Nephron progenitor cell (in vitro differentiated cells): ENCODE results near the gene CAMTA1.

Experiments used
- DNase-seq: peaks from one replicate; pipeline ENCODE4 v3.0.0; 2021
- H3K27ac Mint-ChIP-seq: 2 replicates; pipeline ENCODE4 v1.8.0; 2021; ENCODE audit warnings: mild to moderate bottlenecking, moderate library complexity, mixed read lengths
- H3K27me3 Mint-ChIP-seq: 2 replicates; pipeline ENCODE4 v1.8.0; 2021; ENCODE audit warnings: mild to moderate bottlenecking, low read depth, mixed read lengths; ENCODE audit not compliant: poor library complexity
- H3K36me3 Mint-ChIP-seq: 2 replicates; pipeline ENCODE4 v1.8.0; 2021; ENCODE audit warnings: low read depth, mixed read lengths
- H3K4me1 Mint-ChIP-seq: 2 replicates; pipeline ENCODE4 v1.8.0; 2021; ENCODE audit warnings: mixed read lengths
- H3K4me3 Mint-ChIP-seq: 2 replicates; pipeline ENCODE4 v1.8.0; 2021; ENCODE audit warnings: mild to moderate bottlenecking, moderate library complexity, mixed read lengths
- H3K9me3 Mint-ChIP-seq: 2 replicates; pipeline ENCODE4 v1.8.0; 2021; ENCODE audit warnings: mild to moderate bottlenecking, moderate library complexity, mixed read lengths
- TF ChIP-seq, protein P1 (sequence below): fragments of 200-600 bp; sonication (generic); IDR thresholded peaks from 2 replicates; pipeline ENCODE4 v1.5.0; 2021; ENCODE audit warnings: antibody characterized with exemption

CAMTA1 gene

GRCh38 chr1:7046891-7047290, 261.6 kb downstream of the CAMTA1 start:
- no peaks in the 10 kb centered on the region for H3K9me3 Mint-ChIP-seq
- no peak overlapping the region for H3K27ac Mint-ChIP-seq
- no peak for DNase-seq
- H3K4me1 Mint-ChIP-seq: peaks cover 27% of the 10 kb centered on the region
- TF ChIP-seq, protein P1, sequence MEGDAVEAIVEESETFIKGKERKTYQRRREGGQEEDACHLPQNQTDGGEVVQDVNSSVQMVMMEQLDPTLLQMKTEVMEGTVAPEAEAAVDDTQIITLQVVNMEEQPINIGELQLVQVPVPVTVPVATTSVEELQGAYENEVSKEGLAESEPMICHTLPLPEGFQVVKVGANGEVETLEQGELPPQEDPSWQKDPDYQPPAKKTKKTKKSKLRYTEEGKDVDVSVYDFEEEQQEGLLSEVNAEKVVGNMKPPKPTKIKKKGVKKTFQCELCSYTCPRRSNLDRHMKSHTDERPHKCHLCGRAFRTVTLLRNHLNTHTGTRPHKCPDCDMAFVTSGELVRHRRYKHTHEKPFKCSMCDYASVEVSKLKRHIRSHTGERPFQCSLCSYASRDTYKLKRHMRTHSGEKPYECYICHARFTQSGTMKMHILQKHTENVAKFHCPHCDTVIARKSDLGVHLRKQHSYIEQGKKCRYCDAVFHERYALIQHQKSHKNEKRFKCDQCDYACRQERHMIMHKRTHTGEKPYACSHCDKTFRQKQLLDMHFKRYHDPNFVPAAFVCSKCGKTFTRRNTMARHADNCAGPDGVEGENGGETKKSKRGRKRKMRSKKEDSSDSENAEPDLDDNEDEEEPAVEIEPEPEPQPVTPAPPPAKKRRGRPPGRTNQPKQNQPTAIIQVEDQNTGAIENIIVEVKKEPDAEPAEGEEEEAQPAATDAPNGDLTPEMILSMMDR: no peak
- no peaks in the 10 kb centered on the region for H3K36me3 Mint-ChIP-seq
- no peak overlapping the region for H3K4me3 Mint-ChIP-seq
- H3K27me3 Mint-ChIP-seq: peaks cover 26% of the 10 kb centered on the region

- no peak overlapping the region for H3K4me3 Mint-ChIP-seq
- H3K4me1 Mint-ChIP-seq: peaks cover 34% of the 10 kb centered on the region
- peaks cover 29% of the 10 kb centered on the region for H3K27me3 Mint-ChIP-seq
- DNase-seq: no peak
- no peak overlapping the region for H3K27ac Mint-ChIP-seq
- TF ChIP-seq, protein P1: no peak
- no peaks in the 10 kb centered on the region for H3K9me3 Mint-ChIP-seq
- H3K36me3 Mint-ChIP-seq: no peaks in the 10 kb centered on the region
Measured at GRCh38 chr1:7047866-7048265, 262.6 kb downstream of the CAMTA1 start.

DNA sequence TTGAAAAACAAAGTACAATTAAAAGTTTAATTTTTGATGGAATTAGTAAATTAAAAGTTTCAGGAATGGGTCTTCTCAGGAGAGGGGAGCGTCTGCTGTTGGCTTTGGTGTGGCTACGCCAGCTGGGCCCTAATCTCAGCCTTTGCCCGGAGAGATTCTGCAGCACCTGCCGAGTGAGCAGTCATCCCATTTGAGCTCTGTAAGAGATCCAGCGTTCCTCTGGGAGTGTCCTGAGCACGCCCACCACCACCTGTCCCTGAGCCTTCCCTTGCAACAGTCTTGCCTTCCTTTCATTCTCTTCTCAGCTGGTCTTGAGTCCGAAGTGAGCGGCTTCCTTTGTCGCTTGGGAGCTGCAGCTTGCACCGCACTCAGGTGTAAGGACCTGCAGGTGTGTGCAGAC, 263.1 kb downstream of the CAMTA1 start:
- Mint-ChIP-seq H3K4me3 (no peak overlapping the region), H3K27me3 (peaks cover 29% of the 10 kb centered on the region), H3K9me3 (no peaks in the 10 kb centered on the region), H3K36me3 (no peaks in the 10 kb centered on the region), H3K4me1 (peaks cover 38% of the 10 kb centered on the region), H3K27ac (no peak overlapping the region)
- TF ChIP-seq, protein P1: no peak
- DNase-seq: no peak

DNA sequence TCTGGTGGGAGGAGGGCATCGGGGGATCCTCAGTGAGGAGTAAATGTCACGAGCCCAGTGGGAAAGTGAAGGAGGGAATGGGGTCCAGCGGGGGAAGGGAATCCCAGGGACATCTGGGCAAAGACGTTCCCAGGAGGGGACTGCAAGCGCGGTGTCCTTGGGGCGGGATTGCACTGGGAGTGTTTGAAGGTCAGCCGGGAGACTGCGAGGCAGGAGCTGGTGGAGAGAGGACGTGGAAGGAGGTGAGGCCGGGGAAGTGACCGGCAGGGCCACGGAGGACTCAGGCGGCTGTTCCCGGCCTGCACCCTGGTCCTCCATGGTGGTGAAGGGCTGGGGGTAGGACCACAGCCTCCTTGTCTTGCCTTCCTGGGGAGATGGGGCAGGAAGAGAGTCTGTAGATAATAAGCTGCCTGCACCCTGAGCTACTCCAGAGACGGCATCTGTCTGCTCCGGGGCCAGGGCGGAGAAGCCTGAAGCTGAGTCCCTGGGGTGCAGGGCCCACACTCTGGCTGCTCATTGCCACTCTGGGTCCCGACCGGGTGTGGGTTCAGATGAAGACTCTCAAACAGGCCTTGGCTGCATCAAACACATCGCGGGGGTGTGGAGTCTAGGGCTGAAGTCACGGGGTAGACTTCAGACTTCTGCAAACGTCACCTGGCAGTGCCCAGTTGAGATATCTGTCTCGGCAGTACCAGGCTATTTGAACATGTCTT, 264.8 kb downstream of the CAMTA1 start:
- no peak for DNase-seq
- peaks cover 31% of the 10 kb centered on the region for H3K27me3 Mint-ChIP-seq
- TF ChIP-seq, protein P1: no peak
- H3K4me3 Mint-ChIP-seq: no peak overlapping the region
- H3K36me3 Mint-ChIP-seq: no peaks in the 10 kb centered on the region
- peak overlapping the region; percentile 77 for H3K27ac Mint-ChIP-seq
- no peaks in the 10 kb centered on the region for H3K9me3 Mint-ChIP-seq
- H3K4me1 Mint-ChIP-seq: peaks cover 33% of the 10 kb centered on the region

DNA sequence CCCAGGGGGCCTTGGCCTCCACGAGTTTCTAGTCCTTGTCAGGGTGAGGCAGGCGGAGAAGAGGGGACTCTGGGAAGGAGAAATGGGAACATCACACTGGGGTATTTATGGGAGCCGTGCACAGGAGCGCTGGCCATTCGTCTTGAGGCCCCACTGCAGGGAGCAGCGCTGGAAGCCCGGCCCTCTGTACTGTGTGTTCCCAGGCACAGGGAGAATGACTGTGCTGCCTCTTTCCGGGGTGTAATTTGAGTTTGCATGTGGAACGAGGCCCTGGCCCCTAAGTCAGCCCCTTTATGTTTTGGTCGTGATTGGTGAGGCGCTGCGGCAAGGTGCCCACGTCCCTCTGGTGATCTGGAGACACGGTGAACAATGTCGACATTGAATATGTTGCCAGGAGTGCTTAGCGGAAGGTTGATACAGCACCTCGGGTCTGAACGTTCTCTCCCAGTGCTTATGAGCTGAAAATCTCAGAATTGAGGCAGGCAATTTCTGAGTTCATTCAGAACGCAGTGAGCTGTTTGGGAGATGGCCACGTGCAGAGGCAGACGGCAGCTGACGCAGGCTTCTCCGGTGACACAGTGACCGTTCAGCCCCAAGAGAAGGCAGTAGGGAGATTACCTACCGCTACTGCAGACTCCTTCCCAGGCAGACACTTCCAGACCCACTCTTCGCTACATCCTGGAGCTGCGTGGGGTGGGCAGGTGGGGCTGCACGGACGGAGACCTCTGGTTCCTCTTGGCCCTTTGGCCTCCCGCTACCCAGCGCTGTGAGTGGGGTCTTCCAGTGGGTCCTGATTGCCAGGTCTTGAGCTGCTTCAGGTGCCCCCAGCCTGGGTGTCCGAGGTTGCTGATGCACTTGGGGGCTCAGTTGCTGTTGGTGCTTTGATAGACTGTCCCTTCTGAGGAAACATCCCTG, 265.8 kb downstream of the CAMTA1 start:
- Mint-ChIP-seq H3K4me1 (peaks cover 33% of the 10 kb centered on the region), H3K27me3 (peaks cover 24% of the 10 kb centered on the region)
- TF ChIP-seq, protein P1: no peak

More for the DNA sequence above, 265.8 kb downstream of the CAMTA1 start:
- no peak for DNase-seq
- no peaks in the 10 kb centered on the region for H3K9me3 Mint-ChIP-seq
- H3K27ac Mint-ChIP-seq: no peak overlapping the region
- H3K4me3 Mint-ChIP-seq: no peak overlapping the region
- H3K36me3 Mint-ChIP-seq: no peaks in the 10 kb centered on the region
